Panc1 (cell line): ENCODE results near the gene ZNF385C. TPM values are rescaled to one million over a fixed set of nuclear protein-coding genes. Genes with fewer than 3 reads are reported as not detected.

Experiments
- ATAC-seq: fragments of 200-7000 bp; cut with Tn5 transposase; 2 replicates; pipeline ENCODE4 v1.9.1; 2020; ENCODE audit warnings: mild to moderate bottlenecking, moderate library complexity
- BruUV-seq: library from RNA; stranded (reverse); fragments of 400-500 nt; replicated peaks from 2 replicates; lab custom pipeline; 2021; lab: Mats Ljungman, UMichigan
- CTCF ChIA-PET: fragments of 300-600 bp; sonication (Branson Sonifier 250); formaldehyde crosslinking; loops from one replicate; lab custom pipeline; 2022; ENCODE audit warnings: antibody characterized with exemption; lab: Charles Lee
- POLR2A ChIA-PET: fragments of 300-600 bp; sonication (Branson Sonifier 250); formaldehyde crosslinking; loops from one replicate; lab custom pipeline; 2022; ENCODE audit warnings: antibody characterized with exemption; lab: Charles Lee
- DNase-seq: peaks from one replicate; pipeline ENCODE4 v3.0.0-alpha.2; 2010; ENCODE audit warnings: low read depth, low spot score
- H3K27ac ChIP-seq: 2 replicates; pipeline ENCODE4 v1.5.1; 2011; ENCODE audit warnings: mild to moderate bottlenecking, low read length, inconsistent platforms
- H3K27me3 ChIP-seq: fragments of 200-500 bp; sonication (Bioruptor generic); 2 replicates; pipeline ENCODE4 v1.6.0; 2014; ENCODE audit warnings: low read length, inconsistent platforms; ENCODE audit not compliant: control insufficient read depth, insufficient read depth
- H3K36me3 ChIP-seq: fragments of 200-500 bp; sonication (Bioruptor generic); 2 replicates; pipeline ENCODE4 v1.5.1; 2014; ENCODE audit warnings: inconsistent platforms, mild to moderate bottlenecking, low read length, moderate library complexity; ENCODE audit not compliant: control insufficient read depth, insufficient read depth
- H3K4me1 ChIP-seq: 2 replicates; pipeline ENCODE4 v1.5.1; 2011; ENCODE audit warnings: inconsistent platforms, mild to moderate bottlenecking, low read length, moderate library complexity; ENCODE audit not compliant: control insufficient read depth, insufficient read depth
- H3K4me3 ChIP-seq, 2 experiments: 2 replicates each; pipeline ENCODE4 v1.5.1; 2011 to 2012; ENCODE audit warnings: low read depth in 2 of 2, low read length in 2 of 2, mild to moderate bottlenecking in 2 of 2, inconsistent platforms in 1 of 2, moderate library complexity in 1 of 2
- H3K9me3 ChIP-seq: fragments of 200-500 bp; sonication (Bioruptor generic); 2 replicates; pipeline ENCODE4 v1.5.1; 2014; ENCODE audit warnings: low read depth, mild to moderate bottlenecking, inconsistent platforms, low read length, moderate library complexity; ENCODE audit not compliant: control insufficient read depth, insufficient read depth
- POLR2AphosphoS5 ChIP-seq: IDR thresholded peaks from 2 replicates; pipeline ENCODE4 v1.6.1; 2012; ENCODE audit warnings: mild to moderate bottlenecking, low read depth, low read length, moderate library complexity
- SIN3A ChIP-seq: IDR thresholded peaks from 2 replicates; pipeline ENCODE4 v1.6.1; 2012; ENCODE audit warnings: low read depth, mild to moderate bottlenecking, low read length, moderate library complexity, borderline replicate concordance; ENCODE audit not compliant: insufficient read depth
- TCF7L2 ChIP-seq: IDR thresholded peaks from 2 replicates; pipeline ENCODE4 v1.6.1; 2011; ENCODE audit warnings: mild to moderate bottlenecking, low read depth, low read length, inconsistent platforms
- in situ Hi-C: cut with HindIII; loops from 2 replicates; pipeline ENCODE4 v1.10.0; 2016; ENCODE audit warnings: low sequenced_read_pairs, low pct_unique_long_range_greater_than_20kb
- intact Hi-C: fragments of 100-400 bp; cut with micrococcal nuclease; formaldehyde crosslinking; loops from one replicate; pipeline ENCODE4 v1.10.0; 2022; ENCODE audit not compliant: unreplicated experiment
- total RNA-seq: library from RNA; stranded (reverse); gene quantifications from one replicate; pipeline ENCODE4 v1.2.1, GENCODE V29; 2021; ENCODE audit not compliant: unreplicated experiment
- TF ChIP-seq, protein P1 (sequence below), 2 experiments: IDR thresholded peaks; 2 replicates each; pipeline ENCODE4 v1.6.1; 2011 to 2012; ENCODE audit warnings: low read depth in 2 of 2, control low read depth in 1 of 2, low read length in 1 of 2, mild to moderate bottlenecking in 1 of 2, moderate library complexity in 1 of 2; ENCODE audit not compliant: insufficient read depth in 1 of 2
- TF ChIP-seq, protein P2 (sequence below): fragments of 450-650 bp; IDR thresholded peaks from 2 replicates; pipeline ENCODE4 v1.5.1; 2017; ENCODE audit warnings: mild to moderate bottlenecking

Gene ZNF385C
- total RNA-seq, 1 experiment from 2014 or later, result 0.21 TPM

DNA sequence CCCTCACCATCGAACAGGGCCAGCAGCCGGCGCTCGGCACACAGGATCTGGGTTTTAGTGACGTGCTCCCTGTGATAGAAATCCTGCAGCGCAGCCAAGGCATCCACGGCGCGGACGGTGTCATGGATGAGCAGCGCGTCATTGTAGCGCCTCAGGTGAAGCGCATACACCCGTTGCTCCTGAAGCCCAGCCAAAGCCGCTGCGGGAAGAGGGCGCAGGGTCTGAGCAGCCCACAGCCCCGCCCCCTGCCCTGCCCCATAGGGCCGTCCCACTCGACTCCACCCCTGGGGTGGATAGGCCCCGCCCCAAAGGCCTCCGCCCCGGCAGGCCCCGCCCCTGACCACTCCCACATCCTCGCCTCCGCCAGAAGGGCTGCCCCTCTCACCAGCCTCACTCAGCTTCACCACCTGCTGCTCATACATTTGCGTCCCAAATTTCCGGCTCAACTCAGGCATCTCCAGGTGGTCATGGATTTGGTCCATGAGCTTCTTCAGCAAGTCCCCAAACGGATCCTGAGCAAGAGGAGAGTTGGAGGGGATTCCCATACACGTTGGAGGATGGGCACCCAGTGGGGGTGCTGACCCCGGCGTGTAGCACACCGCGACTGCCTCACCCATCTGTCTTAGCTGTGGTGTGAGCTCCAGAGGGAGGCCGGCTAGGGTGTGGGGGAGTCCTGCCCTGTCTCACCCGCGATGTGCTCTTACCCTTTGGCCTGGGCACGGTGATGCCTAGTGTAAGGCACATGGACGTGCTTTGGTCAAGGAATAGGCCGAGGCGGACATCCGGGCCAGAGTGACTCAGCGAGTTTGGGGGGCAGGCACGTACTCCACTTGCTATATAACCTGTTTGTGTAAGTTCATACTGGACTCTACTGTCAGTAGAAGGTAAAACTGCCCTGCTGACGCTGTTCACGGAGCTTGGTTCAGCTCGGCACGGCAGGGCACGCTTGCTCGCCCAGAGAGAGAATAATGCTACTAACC lies 9.6 kb upstream of the ZNF385C start:
- H3K4me1 ChIP-seq, result peaks cover 4% of the 10 kb centered on the region
- H3K27ac ChIP-seq, result no peak overlapping the region
- intact Hi-C loops (no loop called here), in situ Hi-C loops (no loop called here)
- no peaks in the 10 kb centered on the region for H3K9me3 ChIP-seq
- no peak for TF ChIP-seq SIN3A
- TF ChIP-seq, protein P1, sequence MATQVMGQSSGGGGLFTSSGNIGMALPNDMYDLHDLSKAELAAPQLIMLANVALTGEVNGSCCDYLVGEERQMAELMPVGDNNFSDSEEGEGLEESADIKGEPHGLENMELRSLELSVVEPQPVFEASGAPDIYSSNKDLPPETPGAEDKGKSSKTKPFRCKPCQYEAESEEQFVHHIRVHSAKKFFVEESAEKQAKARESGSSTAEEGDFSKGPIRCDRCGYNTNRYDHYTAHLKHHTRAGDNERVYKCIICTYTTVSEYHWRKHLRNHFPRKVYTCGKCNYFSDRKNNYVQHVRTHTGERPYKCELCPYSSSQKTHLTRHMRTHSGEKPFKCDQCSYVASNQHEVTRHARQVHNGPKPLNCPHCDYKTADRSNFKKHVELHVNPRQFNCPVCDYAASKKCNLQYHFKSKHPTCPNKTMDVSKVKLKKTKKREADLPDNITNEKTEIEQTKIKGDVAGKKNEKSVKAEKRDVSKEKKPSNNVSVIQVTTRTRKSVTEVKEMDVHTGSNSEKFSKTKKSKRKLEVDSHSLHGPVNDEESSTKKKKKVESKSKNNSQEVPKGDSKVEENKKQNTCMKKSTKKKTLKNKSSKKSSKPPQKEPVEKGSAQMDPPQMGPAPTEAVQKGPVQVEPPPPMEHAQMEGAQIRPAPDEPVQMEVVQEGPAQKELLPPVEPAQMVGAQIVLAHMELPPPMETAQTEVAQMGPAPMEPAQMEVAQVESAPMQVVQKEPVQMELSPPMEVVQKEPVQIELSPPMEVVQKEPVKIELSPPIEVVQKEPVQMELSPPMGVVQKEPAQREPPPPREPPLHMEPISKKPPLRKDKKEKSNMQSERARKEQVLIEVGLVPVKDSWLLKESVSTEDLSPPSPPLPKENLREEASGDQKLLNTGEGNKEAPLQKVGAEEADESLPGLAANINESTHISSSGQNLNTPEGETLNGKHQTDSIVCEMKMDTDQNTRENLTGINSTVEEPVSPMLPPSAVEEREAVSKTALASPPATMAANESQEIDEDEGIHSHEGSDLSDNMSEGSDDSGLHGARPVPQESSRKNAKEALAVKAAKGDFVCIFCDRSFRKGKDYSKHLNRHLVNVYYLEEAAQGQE (IDR thresholded peaks at IDR 0.05; ENCODE audit: insufficient read depth in 1 of 2, low read depth in 2 of 2, low read length in 1 of 2), result no peak
- TF ChIP-seq, protein P2, sequence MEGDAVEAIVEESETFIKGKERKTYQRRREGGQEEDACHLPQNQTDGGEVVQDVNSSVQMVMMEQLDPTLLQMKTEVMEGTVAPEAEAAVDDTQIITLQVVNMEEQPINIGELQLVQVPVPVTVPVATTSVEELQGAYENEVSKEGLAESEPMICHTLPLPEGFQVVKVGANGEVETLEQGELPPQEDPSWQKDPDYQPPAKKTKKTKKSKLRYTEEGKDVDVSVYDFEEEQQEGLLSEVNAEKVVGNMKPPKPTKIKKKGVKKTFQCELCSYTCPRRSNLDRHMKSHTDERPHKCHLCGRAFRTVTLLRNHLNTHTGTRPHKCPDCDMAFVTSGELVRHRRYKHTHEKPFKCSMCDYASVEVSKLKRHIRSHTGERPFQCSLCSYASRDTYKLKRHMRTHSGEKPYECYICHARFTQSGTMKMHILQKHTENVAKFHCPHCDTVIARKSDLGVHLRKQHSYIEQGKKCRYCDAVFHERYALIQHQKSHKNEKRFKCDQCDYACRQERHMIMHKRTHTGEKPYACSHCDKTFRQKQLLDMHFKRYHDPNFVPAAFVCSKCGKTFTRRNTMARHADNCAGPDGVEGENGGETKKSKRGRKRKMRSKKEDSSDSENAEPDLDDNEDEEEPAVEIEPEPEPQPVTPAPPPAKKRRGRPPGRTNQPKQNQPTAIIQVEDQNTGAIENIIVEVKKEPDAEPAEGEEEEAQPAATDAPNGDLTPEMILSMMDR, result no peak
- ChIA-PET POLR2A (interaction anchor here (0.6 kb wide), 1 partner anchor 348 kb away, joined by 7 read pairs; no protein-coding TSS in a partner anchor), CTCF (no interaction called here)
- DNase-seq (no peak), ATAC-seq (peak; percentile 63; the same call in 1 of the 2 replicates)
- BruUV-seq, result no TSS peak
- H3K27me3 ChIP-seq, result no peaks in the 10 kb centered on the region
- H3K4me3 ChIP-seq, result no peak overlapping the region; a peak in 1 of 4 replicates
- no peaks in the 10 kb centered on the region for H3K36me3 ChIP-seq

DNA sequence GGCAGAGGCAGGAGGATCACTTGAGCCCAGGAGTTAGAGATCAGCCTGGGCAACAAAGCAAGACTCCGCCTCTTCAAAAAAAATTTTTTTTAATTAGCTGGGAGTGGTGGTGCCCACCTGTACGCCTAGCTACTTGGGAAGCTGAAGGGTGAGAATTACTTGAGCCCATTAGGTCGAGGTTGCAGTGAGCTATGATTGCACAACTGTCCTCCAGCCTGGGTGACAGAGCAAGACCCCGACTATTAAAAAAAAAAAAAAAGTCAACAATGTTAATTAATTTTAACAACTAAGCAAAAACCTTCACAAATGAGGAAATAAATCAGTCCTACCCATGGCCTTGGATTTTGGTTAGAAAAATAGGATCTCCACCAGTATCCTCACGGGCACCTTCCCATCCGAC lies 8.9 kb upstream of the ZNF385C start:
- CTCF ChIA-PET, result interaction anchor here (0.7 kb wide), 2 partner anchors 138 to 1456 kb away, joined by 4 to 5 read pairs; no protein-coding TSS in a partner anchor

More for the DNA sequence above, 8.9 kb upstream of the ZNF385C start:
- Histone ChIP-seq H3K4me1 (peaks cover 2% of the 10 kb centered on the region; the same call in 1 of the 2 replicates), H3K4me3 (no peak overlapping the region; a peak in 1 of 4 replicates), H3K27ac (no peak overlapping the region), H3K27me3 (no peaks in the 10 kb centered on the region), H3K9me3 (no peaks in the 10 kb centered on the region), H3K36me3 (no peaks in the 10 kb centered on the region)
- no peak for DNase-seq
- TF ChIP-seq, protein P1 (IDR thresholded peaks at IDR 0.05; ENCODE audit: insufficient read depth in 1 of 2, low read depth in 2 of 2, low read length in 1 of 2), result no peak
- TF ChIP-seq, protein P2, result no peak
- TF ChIP-seq SIN3A (no peak), POLR2AphosphoS5 (no peak), TCF7L2 (no peak)
- POLR2A ChIA-PET, result no interaction called here
- no peak for ATAC-seq
- in situ Hi-C loops, result no loop called here
- intact Hi-C loops, result no loop called here
- BruUV-seq, result no TSS peak
